Measurements from ENCODE around the gene DPF3.

The DPF3 gene

GRCh38 chr14:72736786-72737559, 156.9 kb downstream of the DPF3 start:
- H3K9me3 ChIP-seq (replicated peaks; ENCODE audit: insufficient read depth, low read length), result no peaks in the 10 kb centered on the region
- H3F3A ChIP-seq (ENCODE audit: insufficient read depth, low read length), result no peaks in the 10 kb centered on the region
- H3K4me2 ChIP-seq (ENCODE audit: low read depth, low read length), result no peak overlapping the region
- no peaks in the 10 kb centered on the region for H3K27me3 ChIP-seq (replicated peaks; ENCODE audit: insufficient read depth, low read length)
- H3K9ac ChIP-seq (ENCODE audit: low read length), result no peak overlapping the region
- H2AFZ ChIP-seq (ENCODE audit: low read length), result no peak overlapping the region
- no peaks in the 10 kb centered on the region for H3K4me1 ChIP-seq (ENCODE audit: low read length)
- H3K79me2 ChIP-seq (ENCODE audit: low read length), result no peaks in the 10 kb centered on the region; the same call in 1 of the 2 replicates
- no peaks in the 10 kb centered on the region for H3K9me2 ChIP-seq (replicated peaks; ENCODE audit: insufficient read depth, low read length)
- no peaks in the 10 kb centered on the region for H3K36me3 ChIP-seq (replicated peaks; ENCODE audit: insufficient read depth, low read length)
- H3K4me3 ChIP-seq (ENCODE audit: low read length), result no peak overlapping the region
- no peak for TF ChIP-seq EZH2phosphoT487 (IDR thresholded peaks at IDR 0.05; ENCODE audit: low read length)
- TF ChIP-seq, protein P1, sequence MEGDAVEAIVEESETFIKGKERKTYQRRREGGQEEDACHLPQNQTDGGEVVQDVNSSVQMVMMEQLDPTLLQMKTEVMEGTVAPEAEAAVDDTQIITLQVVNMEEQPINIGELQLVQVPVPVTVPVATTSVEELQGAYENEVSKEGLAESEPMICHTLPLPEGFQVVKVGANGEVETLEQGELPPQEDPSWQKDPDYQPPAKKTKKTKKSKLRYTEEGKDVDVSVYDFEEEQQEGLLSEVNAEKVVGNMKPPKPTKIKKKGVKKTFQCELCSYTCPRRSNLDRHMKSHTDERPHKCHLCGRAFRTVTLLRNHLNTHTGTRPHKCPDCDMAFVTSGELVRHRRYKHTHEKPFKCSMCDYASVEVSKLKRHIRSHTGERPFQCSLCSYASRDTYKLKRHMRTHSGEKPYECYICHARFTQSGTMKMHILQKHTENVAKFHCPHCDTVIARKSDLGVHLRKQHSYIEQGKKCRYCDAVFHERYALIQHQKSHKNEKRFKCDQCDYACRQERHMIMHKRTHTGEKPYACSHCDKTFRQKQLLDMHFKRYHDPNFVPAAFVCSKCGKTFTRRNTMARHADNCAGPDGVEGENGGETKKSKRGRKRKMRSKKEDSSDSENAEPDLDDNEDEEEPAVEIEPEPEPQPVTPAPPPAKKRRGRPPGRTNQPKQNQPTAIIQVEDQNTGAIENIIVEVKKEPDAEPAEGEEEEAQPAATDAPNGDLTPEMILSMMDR (IDR thresholded peaks at IDR 0.05; ENCODE audit: low read length), result no peak
- no peak for TF ChIP-seq EZH2 (optimal IDR thresholded peaks at IDR 0.05; ENCODE audit: low read depth, low read length)
- no peak overlapping the region for H3K27ac ChIP-seq (ENCODE audit: low read length)
- no peaks in the 10 kb centered on the region for H4K20me1 ChIP-seq (ENCODE audit: insufficient read depth, low read length)
- DNase-seq, result no peak

DNA sequence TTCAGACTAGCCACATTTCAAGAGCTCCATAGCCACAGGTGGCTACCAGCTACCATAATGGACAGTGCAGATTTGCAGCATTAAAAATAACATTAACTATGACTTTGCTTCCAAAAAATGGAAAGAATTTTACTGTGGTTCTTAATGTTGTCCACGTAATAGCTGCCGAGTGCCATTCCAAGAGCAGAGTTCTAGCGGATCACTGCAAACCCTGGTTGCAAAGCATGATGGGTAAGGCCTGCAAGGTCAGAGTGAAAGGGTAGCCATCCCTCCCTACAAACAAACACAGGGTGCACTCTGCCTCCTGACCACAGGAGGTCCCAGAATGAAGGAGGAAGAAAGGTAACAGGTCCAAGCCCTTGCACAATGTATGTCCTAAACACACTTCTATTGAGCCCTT, 157.6 kb downstream of the DPF3 start:
- H3K4me1 ChIP-seq (ENCODE audit: low read length), result no peaks in the 10 kb centered on the region
- no peak overlapping the region for H3K4me3 ChIP-seq (ENCODE audit: low read length)
- no peak overlapping the region for H3K9ac ChIP-seq (ENCODE audit: low read length)
- no peak for DNase-seq
- no peaks in the 10 kb centered on the region for H3F3A ChIP-seq (ENCODE audit: insufficient read depth, low read length)
- H3K27ac ChIP-seq (ENCODE audit: low read length), result no peak overlapping the region
- H3K4me2 ChIP-seq (ENCODE audit: low read depth, low read length), result no peak overlapping the region
- no peaks in the 10 kb centered on the region for H3K27me3 ChIP-seq (replicated peaks; ENCODE audit: insufficient read depth, low read length)
- H2AFZ ChIP-seq (ENCODE audit: low read length), result no peak overlapping the region
- H3K79me2 ChIP-seq (ENCODE audit: low read length), result no peaks in the 10 kb centered on the region; the same call in 1 of the 2 replicates
- H3K36me3 ChIP-seq (replicated peaks; ENCODE audit: insufficient read depth, low read length), result no peaks in the 10 kb centered on the region
- H3K9me3 ChIP-seq (replicated peaks; ENCODE audit: insufficient read depth, low read length), result no peaks in the 10 kb centered on the region
- no peaks in the 10 kb centered on the region for H3K9me2 ChIP-seq (replicated peaks; ENCODE audit: insufficient read depth, low read length)
- TF ChIP-seq, protein P1 (IDR thresholded peaks at IDR 0.05; ENCODE audit: low read length), result no peak
- TF ChIP-seq EZH2 (optimal IDR thresholded peaks at IDR 0.05; ENCODE audit: low read depth, low read length), result no peak
- TF ChIP-seq EZH2phosphoT487 (IDR thresholded peaks at IDR 0.05; ENCODE audit: low read length), result no peak
- H4K20me1 ChIP-seq (ENCODE audit: insufficient read depth, low read length), result no peaks in the 10 kb centered on the region

DNA sequence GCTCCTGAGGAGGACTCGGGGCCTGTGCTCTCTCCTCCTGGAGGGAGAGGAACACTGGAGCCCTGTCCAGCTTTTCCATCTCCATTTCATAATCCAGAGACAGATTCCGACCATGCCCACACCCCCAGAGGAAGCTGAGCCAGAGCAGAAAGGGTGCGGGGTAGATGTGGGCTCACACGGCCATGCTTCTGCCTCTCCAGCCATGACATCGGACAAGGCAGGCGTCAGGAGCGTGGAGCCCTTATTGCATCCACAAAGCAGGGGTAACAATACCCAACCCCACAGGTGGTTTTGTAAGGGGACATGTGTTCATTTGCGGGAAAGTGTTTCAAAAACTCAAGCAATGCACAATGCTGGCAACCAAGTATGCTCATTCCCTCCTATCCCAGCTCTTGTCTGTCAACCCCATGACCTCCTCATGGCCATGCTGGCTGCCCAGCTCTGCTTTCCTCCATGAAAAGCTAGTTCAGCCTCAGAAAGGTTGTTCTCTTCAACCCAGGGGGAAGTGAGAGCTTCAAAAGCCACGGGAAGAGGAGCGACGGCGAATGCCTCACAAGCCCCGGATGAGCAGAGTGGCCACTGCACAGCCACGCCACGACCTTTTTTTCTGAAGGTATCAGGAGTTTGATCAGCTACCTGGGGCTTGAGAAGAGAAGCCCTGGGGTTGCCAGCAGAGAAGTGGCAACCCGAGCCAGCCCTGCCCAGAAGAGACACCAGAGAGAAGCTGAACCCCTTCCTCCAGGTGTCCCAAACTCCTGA, 161.7 kb downstream of the DPF3 start:
- H3K27ac ChIP-seq (ENCODE audit: low read length), result no peak overlapping the region
- H3K27me3 ChIP-seq (replicated peaks; ENCODE audit: insufficient read depth, low read length), result no peaks in the 10 kb centered on the region
- no peaks in the 10 kb centered on the region for H3K9me3 ChIP-seq (replicated peaks; ENCODE audit: insufficient read depth, low read length)
- no peaks in the 10 kb centered on the region for H3F3A ChIP-seq (ENCODE audit: insufficient read depth, low read length)
- H3K79me2 ChIP-seq (ENCODE audit: low read length), result no peaks in the 10 kb centered on the region; the same call in 1 of the 2 replicates
- H3K9ac ChIP-seq (ENCODE audit: low read length), result no peak overlapping the region
- TF ChIP-seq EZH2phosphoT487 (IDR thresholded peaks at IDR 0.05; ENCODE audit: low read length) (no peak), EZH2 (optimal IDR thresholded peaks at IDR 0.05; ENCODE audit: low read depth, low read length) (no peak)
- TF ChIP-seq, protein P1 (IDR thresholded peaks at IDR 0.05; ENCODE audit: low read length), result no peak
- H3K36me3 ChIP-seq (replicated peaks; ENCODE audit: insufficient read depth, low read length), result no peaks in the 10 kb centered on the region
- DNase-seq, result no peak
- H2AFZ ChIP-seq (ENCODE audit: low read length), result no peak overlapping the region
- H3K9me2 ChIP-seq (replicated peaks; ENCODE audit: insufficient read depth, low read length), result no peaks in the 10 kb centered on the region
- no peaks in the 10 kb centered on the region for H3K4me1 ChIP-seq (ENCODE audit: low read length)
- no peak overlapping the region for H3K4me3 ChIP-seq (ENCODE audit: low read length)
- H3K4me2 ChIP-seq (ENCODE audit: low read depth, low read length), result no peak overlapping the region
- no peaks in the 10 kb centered on the region for H4K20me1 ChIP-seq (ENCODE audit: insufficient read depth, low read length)
